H1 (cell line): Measurements from ENCODE around the gene GRIA3. TPM values are rescaled to one million over a fixed set of nuclear protein-coding genes. Genes with fewer than 3 reads are reported as not detected.

Experiments
- CTCF ChIA-PET: fragments of 300-600 bp; sonication (Branson Sonifier 250); formaldehyde crosslinking; loops from one replicate; lab custom pipeline; 2021; ENCODE audit not compliant: partially characterized antibody; lab: Charles Lee
- POLR2A ChIA-PET: fragments of 300-600 bp; sonication (Branson Sonifier 250); formaldehyde crosslinking; loops from one replicate; lab custom pipeline; 2021; ENCODE audit warnings: inconsistent platforms; ENCODE audit not compliant: partially characterized antibody; lab: Charles Lee
- DNase-seq, 2 experiments: peaks; one replicate each; pipeline versions ENCODE4 v3.0.0 to v3.0.0-alpha.2; 2010 to 2022; ENCODE audit warnings: low spot score in 2 of 2, low read depth in 1 of 2, mixed read lengths in 1 of 2
- FAIRE-seq: peaks from 2 replicates; lab custom pipeline; 2011; peaks lifted over from hg19 to GRCh38; lab: Jason Lieb, UNC
- H2AFZ ChIP-seq: 2 replicates; pipeline ENCODE4 v1.8.1; 2012; ENCODE audit warnings: low read length, inconsistent platforms
- H2AK5ac ChIP-seq: 2 replicates; pipeline ENCODE4 v1.6.1; 2013; ENCODE audit warnings: low read depth, low read length
- H2BK120ac ChIP-seq: replicated peaks from 2 replicates; pipeline ENCODE3; 2013; ENCODE audit warnings: low read depth, low read length, inconsistent platforms
- H2BK12ac ChIP-seq: 2 replicates; pipeline ENCODE4 v1.6.1; 2013; ENCODE audit warnings: low read depth, low read length
- H2BK15ac ChIP-seq: 2 replicates; pipeline ENCODE4 v1.6.1; 2013; ENCODE audit warnings: low read length
- H2BK20ac ChIP-seq: 2 replicates; pipeline ENCODE4 v1.6.1; 2013; ENCODE audit warnings: low read length
- H2BK5ac ChIP-seq: 2 replicates; pipeline ENCODE4 v1.6.1; 2013; ENCODE audit warnings: low read depth, low read length
- H3K14ac ChIP-seq: 2 replicates; pipeline ENCODE4 v1.6.1; 2013; ENCODE audit warnings: inconsistent platforms; ENCODE audit not compliant: insufficient read length
- H3K18ac ChIP-seq: 2 replicates; pipeline ENCODE4 v1.6.1; 2013; ENCODE audit warnings: low read length; ENCODE audit errors: extremely low read depth
- H3K23ac ChIP-seq: 2 replicates; pipeline ENCODE4 v1.6.1; 2013; ENCODE audit warnings: inconsistent platforms; ENCODE audit not compliant: insufficient read length
- H3K23me2 ChIP-seq: 2 replicates; pipeline ENCODE4 v1.6.1; 2013; ENCODE audit warnings: low read depth, low read length
- H3K27ac ChIP-seq: 2 replicates; pipeline ENCODE4 v1.6.1; 2011; ENCODE audit warnings: low read depth, low read length, inconsistent platforms
- H3K27me3 ChIP-seq, 4 experiments: replicated peaks in 1 of 4; 1 replicate in 1 of 4; 2 replicates in 3 of 4; pipeline versions ENCODE4 v1.6.1 to v1.8.1; 2011 to 2013; ENCODE audit warnings: low read length in 3 of 4, mild to moderate bottlenecking in 3 of 4, inconsistent platforms in 2 of 4, mixed read lengths in 2 of 4, moderate library complexity in 1 of 4; ENCODE audit not compliant: control insufficient read depth in 3 of 4, insufficient read depth in 3 of 4; ENCODE audit errors: extremely low read depth in 1 of 4
- H3K36me3 ChIP-seq, 4 experiments: 2 replicates each; pipeline versions ENCODE4 v1.6.1 to v1.8.1; 2011 to 2013; ENCODE audit warnings: mild to moderate bottlenecking in 4 of 4, low read length in 3 of 4, moderate library complexity in 2 of 4, control low read depth in 1 of 4, inconsistent platforms in 1 of 4; ENCODE audit not compliant: insufficient read depth in 4 of 4, control insufficient read depth in 2 of 4
- H3K4ac ChIP-seq: replicated peaks from 2 replicates; pipeline ENCODE3; 2013; ENCODE audit warnings: low read length, low read depth, mixed read lengths, inconsistent platforms; ENCODE audit not compliant: insufficient read length
- H3K4me1 ChIP-seq, 4 experiments: replicated peaks in 1 of 4; 1 replicate in 1 of 4; 2 replicates in 3 of 4; pipeline versions ENCODE4 v1.6.1 to v1.8.1; 2011 to 2013; ENCODE audit warnings: low read length in 3 of 4, inconsistent platforms in 2 of 4, mixed read lengths in 1 of 4; ENCODE audit not compliant: insufficient read depth in 4 of 4, control insufficient read depth in 3 of 4
- H3K4me2 ChIP-seq, 2 experiments: 2 replicates each; pipeline versions ENCODE4 v1.6.1 to v1.8.1; 2011 to 2013; ENCODE audit warnings: low read depth in 2 of 2, low read length in 2 of 2, control low read depth in 1 of 2, inconsistent platforms in 1 of 2, mild to moderate bottlenecking in 1 of 2; ENCODE audit not compliant: insufficient read depth in 1 of 2
- H3K4me3 ChIP-seq, 4 experiments: fragments of 200-600, 300-600 bp in 1 of 4; sonication (generic), shearing (Covaris generic), sonication (Bioruptor Twin) in 1 of 4; 2 replicates each; pipeline versions ENCODE4 v1.5.1 to v1.8.1; 2011 to 2016; ENCODE audit warnings: low read length in 4 of 4, low read depth in 3 of 4, control low read depth in 2 of 4, inconsistent platforms in 2 of 4, mild to moderate bottlenecking in 2 of 4, mixed read lengths in 1 of 4, moderate library complexity in 1 of 4; ENCODE audit not compliant: insufficient read depth in 2 of 4; ENCODE audit errors: extremely low read depth in 1 of 4
- H3K56ac ChIP-seq: replicated peaks from 2 replicates; pipeline ENCODE3; 2013; ENCODE audit warnings: low read depth, mild to moderate bottlenecking, mixed read lengths, low read length, inconsistent platforms; ENCODE audit not compliant: insufficient read length
- H3K79me1 ChIP-seq: 2 replicates; pipeline ENCODE4 v1.6.1; 2013; ENCODE audit warnings: low read depth, low read length, control low read depth
- H3K79me2 ChIP-seq, 2 experiments: 2 replicates each; pipeline versions ENCODE4 v1.6.1 to v1.8.1; 2012 to 2013; ENCODE audit warnings: low read length in 2 of 2, mild to moderate bottlenecking in 2 of 2, inconsistent platforms in 1 of 2; ENCODE audit not compliant: insufficient read depth in 2 of 2, control insufficient read depth in 1 of 2
- H3K9ac ChIP-seq, 4 experiments: replicated peaks in 1 of 4; 1 replicate in 1 of 4; 2 replicates in 3 of 4; pipeline versions ENCODE4 v1.6.1 to v1.8.1; 2011 to 2013; ENCODE audit warnings: low read depth in 3 of 4, low read length in 3 of 4, control low read depth in 2 of 4, mild to moderate bottlenecking in 2 of 4, moderate library complexity in 2 of 4, inconsistent platforms in 1 of 4; ENCODE audit errors: extremely low read depth in 1 of 4
- H3K9me3 ChIP-seq, 2 experiments: 2 replicates each; pipeline versions ENCODE4 v1.6.1 to v1.8.1; 2012 to 2013; ENCODE audit warnings: mild to moderate bottlenecking in 2 of 2, moderate library complexity in 2 of 2, control low read depth in 1 of 2, inconsistent platforms in 1 of 2, low read depth in 1 of 2, low read length in 1 of 2, mixed read lengths in 1 of 2; ENCODE audit not compliant: insufficient read depth in 2 of 2
- H4K20me1 ChIP-seq, 2 experiments: replicated peaks in 1 of 2; 2 replicates each; pipeline versions ENCODE3 to v1.8.1; 2011 to 2013; ENCODE audit warnings: inconsistent platforms in 2 of 2, low read length in 2 of 2, mild to moderate bottlenecking in 1 of 2; ENCODE audit not compliant: insufficient read depth in 2 of 2, control insufficient read depth in 1 of 2
- H4K5ac ChIP-seq: 2 replicates; pipeline ENCODE4 v1.6.1; 2013; ENCODE audit warnings: low read length, low read depth, mixed read lengths, inconsistent platforms; ENCODE audit not compliant: insufficient read length
- H4K8ac ChIP-seq: 2 replicates; pipeline ENCODE4 v1.8.0; 2013; ENCODE audit warnings: mild to moderate bottlenecking, moderate library complexity, low read length, inconsistent platforms; ENCODE audit not compliant: insufficient read depth; ENCODE audit errors: extremely low read depth
- H4K91ac ChIP-seq: replicated peaks from 2 replicates; pipeline ENCODE3; 2013; ENCODE audit warnings: low read length, mixed read lengths, inconsistent platforms; ENCODE audit not compliant: insufficient read length
- NANOG ChIP-seq: IDR thresholded peaks from 2 replicates; pipeline ENCODE4 v1.6.1; 2011; ENCODE audit warnings: low read length, low read depth, mild to moderate bottlenecking, inconsistent platforms; ENCODE audit not compliant: insufficient read depth, poor library complexity, severe bottlenecking
- TBP ChIP-seq: IDR thresholded peaks from 2 replicates; pipeline ENCODE4 v1.6.1; 2011; ENCODE audit warnings: low read depth, low read length, improper control_type of control experiment
- WGBS, 2 experiments: shearing (Covaris generic) in 1 of 2; methylation state at CpG; one replicate each; pipeline versions ENCODE4 v1.1.6 to v1.1.7; 2013 to 2015; ENCODE audit warnings: low lambda C conversion rate in 2 of 2, mixed read lengths in 2 of 2, inconsistent platforms in 1 of 2, low coverage in 1 of 2, missing lambda C conversion rate in 1 of 2; ENCODE audit not compliant: insufficient replicate concordance in 2 of 2, insufficient coverage in 1 of 2, insufficient read length in 1 of 2; ENCODE audit errors: extremely low coverage in 1 of 2, missing lambda C conversion rate in 1 of 2; 5-methylcytosine and 5-hydroxymethylcytosine counted together
- polyA plus RNA-seq, 7 experiments: library from polyadenylated mRNA; depleted of rRNA in 3 of 7; stranded (reverse) in 5 of 7; unstranded in 2 of 7; fragments of >200 nt in 5 of 7; fragments of 200-250 nt in 2 of 7; gene quantifications; 1 replicate in 5 of 7; 2 replicates in 1 of 7; 4 replicates in 1 of 7; pipeline versions ENCODE4 v1.2.1 to v1.2.3, GENCODE V29; 2011 to 2013; ENCODE audit warnings: missing spikeins in 2 of 7, mixed read lengths in 2 of 7
- total RNA-seq: library from RNA; stranded (reverse); fragmentation: NEBNext Ultra II Directional; extraction: Animal tissue kit (Norgen Biotek cat#: 25700); gene quantifications from 2 replicates; pipeline ENCODE4 v1.2.1, GENCODE V29; 2021

The GRIA3 gene
- total and polyA plus RNA-seq, 2 of the 8 experiments (the other 6 are each of a cell fraction or from before 2014, with no cell fraction given) = 2.6 to 3.0 TPM

GRCh38 chrX:123493857-123494256 lies 309.8 kb downstream of the GRIA3 start:
- no peaks in the 10 kb centered on the region for H3K23me2 ChIP-seq
- CTCF ChIA-PET = no interaction called here

More at GRCh38 chrX:123493857-123494256, 309.8 kb downstream of the GRIA3 start:
- H2BK15ac ChIP-seq = no peak overlapping the region
- no peaks in the 10 kb centered on the region for H3K79me2 ChIP-seq
- H2BK120ac ChIP-seq = no peak overlapping the region
- no peak overlapping the region for H2BK5ac ChIP-seq
- H2AFZ ChIP-seq = no peak overlapping the region
- no peak overlapping the region for H3K27ac ChIP-seq
- WGBS, 2 experiments = 29% methylated on average over 1 of the region's 1 CpG; no CpG with 5 or more reads in 1 of the 2 experiments
- no peak overlapping the region for H2BK12ac ChIP-seq
- no peaks in the 10 kb centered on the region for H3K9me3 ChIP-seq
- no peak overlapping the region for H4K5ac ChIP-seq
- H3K14ac ChIP-seq = no peak overlapping the region
- H4K91ac ChIP-seq = no peak overlapping the region
- no peak overlapping the region for H3K4ac ChIP-seq
- no peak overlapping the region for H2BK20ac ChIP-seq
- H2AK5ac ChIP-seq = no peak overlapping the region
- no peak overlapping the region for H4K8ac ChIP-seq
- H3K4me2 ChIP-seq = no peak overlapping the region
- no peak for FAIRE-seq
- DNase-seq = no peak
- no peaks in the 10 kb centered on the region for H3K36me3 ChIP-seq
- H3K9ac ChIP-seq = no peak overlapping the region
- peaks cover 0 to 2% (median 0%) of the 10 kb centered on the region in 4 experiments; a peak in 1 of 7 replicates for H3K4me1 ChIP-seq
- no peak overlapping the region for H3K4me3 ChIP-seq
- H3K79me1 ChIP-seq = no peaks in the 10 kb centered on the region
- POLR2A ChIA-PET = interaction anchor here (0.6 kb wide), 1 partner anchor 415 kb away, joined by 3 read pairs; no protein-coding TSS in a partner anchor
- H3K18ac ChIP-seq = no peak overlapping the region
- H3K23ac ChIP-seq = no peak overlapping the region
- no peaks in the 10 kb centered on the region for H4K20me1 ChIP-seq
- TF ChIP-seq TBP (no peak), NANOG (no peak)
- no peak overlapping the region for H3K56ac ChIP-seq
- H3K27me3 ChIP-seq = no peaks in the 10 kb centered on the region
